Measurements from ENCODE around the gene MFSD12. TPM values are rescaled to one million over a fixed set of nuclear protein-coding genes. Genes with fewer than 3 reads are reported as not detected.

MFSD12 gene
- polyA plus RNA-seq (2012; ENCODE audit: insufficient read depth, insufficient read length), result 61.0 TPM

GRCh38 chr19:3557461-3558248 is at the start of gene MFSD12:
MFSD12 (minus strand) TSS chr19:3557586; CDS start chr19:3557403, 183 bp downstream.
- peak; percentile 84 for DNase-seq (ENCODE audit: low read depth, low spot score)
- peak within 1 kb of the TSS; percentile 73 for H3K4me3 ChIP-seq (ENCODE audit: low read length)

- no peak for DNase-seq (ENCODE audit: low read depth, low spot score)
- no peak within 1 kb of the TSS for H3K4me3 ChIP-seq (ENCODE audit: low read length)
Observed at GRCh38 chr19:3606690-3607289, 49.4 kb upstream of the MFSD12 start, which contains the start of gene TBXA2R. TBXA2R (minus strand) TSS chr19:3606875; CDS start chr19:3600634, 6,241 bp downstream.

GRCh38 chr19:3606174-3606689 is 48.8 kb upstream of the MFSD12 start:
- no peak for DNase-seq (ENCODE audit: low read depth, low spot score)
- no peak overlapping the region for H3K4me3 ChIP-seq (ENCODE audit: low read length)

GRCh38 chr19:3605770-3606169 is 48.4 kb upstream of the MFSD12 start:
- H3K4me3 ChIP-seq (ENCODE audit: low read length), result no peak overlapping the region
- no peak for DNase-seq (ENCODE audit: low read depth, low spot score)

- H3K4me3 ChIP-seq (ENCODE audit: low read length), result no peak overlapping the region
- no peak for DNase-seq (ENCODE audit: low read depth, low spot score)
Observed at GRCh38 chr19:3605361-3605760, 48.0 kb upstream of the MFSD12 start.

- no peak overlapping the region for H3K4me3 ChIP-seq (ENCODE audit: low read length)
- DNase-seq (ENCODE audit: low read depth, low spot score), result no peak
Observed at GRCh38 chr19:3604987-3605343, 47.6 kb upstream of the MFSD12 start.

- DNase-seq (ENCODE audit: low read depth, low spot score), result no peak
- H3K4me3 ChIP-seq (ENCODE audit: low read length), result no peak overlapping the region
Observed at GRCh38 chr19:3604227-3604986, 47.0 kb upstream of the MFSD12 start.

- DNase-seq (ENCODE audit: low read depth, low spot score), result no peak
- H3K4me3 ChIP-seq (ENCODE audit: low read length), result no peak overlapping the region
Observed at GRCh38 chr19:3603121-3603811, 45.9 kb upstream of the MFSD12 start.

- no peak overlapping the region for H3K4me3 ChIP-seq (ENCODE audit: low read length)
- DNase-seq (ENCODE audit: low read depth, low spot score), result no peak
Observed at GRCh38 chr19:3601021-3601420, 43.6 kb upstream of the MFSD12 start.

GRCh38 chr19:3599776-3600187 is 42.4 kb upstream of the MFSD12 start:
- no peak overlapping the region for H3K4me3 ChIP-seq (ENCODE audit: low read length)
- no peak for DNase-seq (ENCODE audit: low read depth, low spot score)

GRCh38 chr19:3595521-3596061 is 38.2 kb upstream of the MFSD12 start:
- DNase-seq (ENCODE audit: low read depth, low spot score), result no peak
- no peak overlapping the region for H3K4me3 ChIP-seq (ENCODE audit: low read length)

- H3K4me3 ChIP-seq (ENCODE audit: low read length), result no peak overlapping the region
- no peak for DNase-seq (ENCODE audit: low read depth, low spot score)
Observed at GRCh38 chr19:3593156-3593555, 35.8 kb upstream of the MFSD12 start.

- DNase-seq (ENCODE audit: low read depth, low spot score), result no peak
- no peak overlapping the region for H3K4me3 ChIP-seq (ENCODE audit: low read length)
Observed at GRCh38 chr19:3591876-3592613, 34.7 kb upstream of the MFSD12 start.

- H3K4me3 ChIP-seq (ENCODE audit: low read length), result no peak overlapping the region
- DNase-seq (ENCODE audit: low read depth, low spot score), result no peak
Observed at GRCh38 chr19:3590991-3591659, 33.7 kb upstream of the MFSD12 start.

- no peak for DNase-seq (ENCODE audit: low read depth, low spot score)
- no peak overlapping the region for H3K4me3 ChIP-seq (ENCODE audit: low read length)
Observed at GRCh38 chr19:3589949-3590348, 32.6 kb upstream of the MFSD12 start.

GRCh38 chr19:3589439-3589838 is 32.1 kb upstream of the MFSD12 start:
- DNase-seq (ENCODE audit: low read depth, low spot score), result no peak
- H3K4me3 ChIP-seq (ENCODE audit: low read length), result no peak overlapping the region

- DNase-seq (ENCODE audit: low read depth, low spot score), result no peak
- H3K4me3 ChIP-seq (ENCODE audit: low read length), result no peak overlapping the region
Observed at GRCh38 chr19:3586707-3587346, 29.4 kb upstream of the MFSD12 start.

All from Jurkat, Clone E6-1 (cell line).